ENCODE results near the gene IL1RAPL1.

IL1RAPL1 gene

GRCh38 chrX:29926659-29927058 is 1339.4 kb downstream of the IL1RAPL1 start:
- ATAC-seq: no peak
- TF ChIP-seq, protein P1, sequence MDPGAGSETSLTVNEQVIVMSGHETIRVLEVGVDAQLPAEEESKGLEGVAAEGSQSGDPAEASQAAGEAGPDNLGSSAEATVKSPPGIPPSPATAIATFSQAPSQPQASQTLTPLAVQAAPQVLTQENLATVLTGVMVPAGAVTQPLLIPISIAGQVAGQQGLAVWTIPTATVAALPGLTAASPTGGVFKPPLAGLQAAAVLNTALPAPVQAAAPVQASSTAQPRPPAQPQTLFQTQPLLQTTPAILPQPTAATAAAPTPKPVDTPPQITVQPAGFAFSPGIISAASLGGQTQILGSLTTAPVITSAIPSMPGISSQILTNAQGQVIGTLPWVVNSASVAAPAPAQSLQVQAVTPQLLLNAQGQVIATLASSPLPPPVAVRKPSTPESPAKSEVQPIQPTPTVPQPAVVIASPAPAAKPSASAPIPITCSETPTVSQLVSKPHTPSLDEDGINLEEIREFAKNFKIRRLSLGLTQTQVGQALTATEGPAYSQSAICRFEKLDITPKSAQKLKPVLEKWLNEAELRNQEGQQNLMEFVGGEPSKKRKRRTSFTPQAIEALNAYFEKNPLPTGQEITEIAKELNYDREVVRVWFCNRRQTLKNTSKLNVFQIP (CRISPR knock-in tag; IDR thresholded peaks at IDR 0.05; ENCODE audit: borderline replicate concordance, low read depth): no peak
- TF ChIP-seq, protein P2, sequence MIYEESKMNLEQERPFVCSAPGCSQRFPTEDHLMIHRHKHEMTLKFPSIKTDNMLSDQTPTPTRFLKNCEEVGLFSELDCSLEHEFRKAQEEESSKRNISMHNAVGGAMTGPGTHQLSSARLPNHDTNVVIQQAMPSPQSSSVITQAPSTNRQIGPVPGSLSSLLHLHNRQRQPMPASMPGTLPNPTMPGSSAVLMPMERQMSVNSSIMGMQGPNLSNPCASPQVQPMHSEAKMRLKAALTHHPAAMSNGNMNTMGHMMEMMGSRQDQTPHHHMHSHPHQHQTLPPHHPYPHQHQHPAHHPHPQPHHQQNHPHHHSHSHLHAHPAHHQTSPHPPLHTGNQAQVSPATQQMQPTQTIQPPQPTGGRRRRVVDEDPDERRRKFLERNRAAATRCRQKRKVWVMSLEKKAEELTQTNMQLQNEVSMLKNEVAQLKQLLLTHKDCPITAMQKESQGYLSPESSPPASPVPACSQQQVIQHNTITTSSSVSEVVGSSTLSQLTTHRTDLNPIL (CRISPR knock-in tag; IDR thresholded peaks at IDR 0.05; ENCODE audit: low read depth): no peak
- TF ChIP-seq ZNF70 (CRISPR knock-in tag; IDR thresholded peaks at IDR 0.05) (no peak), ESRRG (CRISPR knock-in tag; IDR thresholded peaks at IDR 0.05) (no peak), OSR1 (CRISPR knock-in tag; IDR thresholded peaks at IDR 0.05) (no peak), ZFP30 (CRISPR knock-in tag; IDR thresholded peaks at IDR 0.05) (no peak), ZC3H10 (CRISPR knock-in tag; IDR thresholded peaks at IDR 0.05) (no peak), TCF4 (CRISPR knock-in tag; IDR thresholded peaks at IDR 0.05; ENCODE audit: borderline replicate concordance) (no peak), TSHZ2 (CRISPR knock-in tag; IDR thresholded peaks at IDR 0.05) (no peak), GLIS3 (CRISPR knock-in tag; IDR thresholded peaks at IDR 0.05) (no peak), SNAI2 (CRISPR knock-in tag; IDR thresholded peaks at IDR 0.05) (no peak), ARNTL (CRISPR knock-in tag; IDR thresholded peaks at IDR 0.05; ENCODE audit: borderline replicate concordance, low read depth) (no peak), ISL1 (CRISPR knock-in tag; IDR thresholded peaks at IDR 0.05) (no peak), RARB (CRISPR knock-in tag; IDR thresholded peaks at IDR 0.05) (no peak)
- TF ChIP-seq, protein P3, sequence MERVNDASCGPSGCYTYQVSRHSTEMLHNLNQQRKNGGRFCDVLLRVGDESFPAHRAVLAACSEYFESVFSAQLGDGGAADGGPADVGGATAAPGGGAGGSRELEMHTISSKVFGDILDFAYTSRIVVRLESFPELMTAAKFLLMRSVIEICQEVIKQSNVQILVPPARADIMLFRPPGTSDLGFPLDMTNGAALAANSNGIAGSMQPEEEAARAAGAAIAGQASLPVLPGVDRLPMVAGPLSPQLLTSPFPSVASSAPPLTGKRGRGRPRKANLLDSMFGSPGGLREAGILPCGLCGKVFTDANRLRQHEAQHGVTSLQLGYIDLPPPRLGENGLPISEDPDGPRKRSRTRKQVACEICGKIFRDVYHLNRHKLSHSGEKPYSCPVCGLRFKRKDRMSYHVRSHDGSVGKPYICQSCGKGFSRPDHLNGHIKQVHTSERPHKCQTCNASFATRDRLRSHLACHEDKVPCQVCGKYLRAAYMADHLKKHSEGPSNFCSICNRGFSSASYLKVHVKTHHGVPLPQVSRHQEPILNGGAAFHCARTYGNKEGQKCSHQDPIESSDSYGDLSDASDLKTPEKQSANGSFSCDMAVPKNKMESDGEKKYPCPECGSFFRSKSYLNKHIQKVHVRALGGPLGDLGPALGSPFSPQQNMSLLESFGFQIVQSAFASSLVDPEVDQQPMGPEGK (CRISPR knock-in tag; IDR thresholded peaks at IDR 0.05; ENCODE audit: borderline replicate concordance): no peak
- TF ChIP-seq, protein P4, sequence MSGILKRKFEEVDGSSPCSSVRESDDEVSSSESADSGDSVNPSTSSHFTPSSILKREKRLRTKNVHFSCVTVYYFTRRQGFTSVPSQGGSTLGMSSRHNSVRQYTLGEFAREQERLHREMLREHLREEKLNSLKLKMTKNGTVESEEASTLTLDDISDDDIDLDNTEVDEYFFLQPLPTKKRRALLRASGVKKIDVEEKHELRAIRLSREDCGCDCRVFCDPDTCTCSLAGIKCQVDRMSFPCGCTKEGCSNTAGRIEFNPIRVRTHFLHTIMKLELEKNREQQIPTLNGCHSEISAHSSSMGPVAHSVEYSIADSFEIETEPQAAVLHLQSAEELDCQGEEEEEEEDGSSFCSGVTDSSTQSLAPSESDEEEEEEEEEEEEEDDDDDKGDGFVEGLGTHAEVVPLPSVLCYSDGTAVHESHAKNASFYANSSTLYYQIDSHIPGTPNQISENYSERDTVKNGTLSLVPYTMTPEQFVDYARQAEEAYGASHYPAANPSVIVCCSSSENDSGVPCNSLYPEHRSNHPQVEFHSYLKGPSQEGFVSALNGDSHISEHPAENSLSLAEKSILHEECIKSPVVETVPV (CRISPR knock-in tag; IDR thresholded peaks at IDR 0.05): no peak

- TF ChIP-seq ZFP3 (CRISPR knock-in tag; IDR thresholded peaks at IDR 0.05) (no peak), TOX (CRISPR knock-in tag; IDR thresholded peaks at IDR 0.05; ENCODE audit: borderline replicate concordance) (no peak), ARNTL (CRISPR knock-in tag; IDR thresholded peaks at IDR 0.05; ENCODE audit: borderline replicate concordance, low read depth) (no peak), OSR1 (CRISPR knock-in tag; IDR thresholded peaks at IDR 0.05) (no peak), ESRRG (CRISPR knock-in tag; IDR thresholded peaks at IDR 0.05) (no peak), ZNF8 (CRISPR knock-in tag; IDR thresholded peaks at IDR 0.05) (no peak), ZC3H10 (CRISPR knock-in tag; IDR thresholded peaks at IDR 0.05) (no peak)
- TF ChIP-seq, protein P2 (CRISPR knock-in tag; IDR thresholded peaks at IDR 0.05; ENCODE audit: low read depth): no peak
- ATAC-seq: no peak
Observed at GRCh38 chrX:29935455-29935854, 1348.2 kb downstream of the IL1RAPL1 start.

DNA sequence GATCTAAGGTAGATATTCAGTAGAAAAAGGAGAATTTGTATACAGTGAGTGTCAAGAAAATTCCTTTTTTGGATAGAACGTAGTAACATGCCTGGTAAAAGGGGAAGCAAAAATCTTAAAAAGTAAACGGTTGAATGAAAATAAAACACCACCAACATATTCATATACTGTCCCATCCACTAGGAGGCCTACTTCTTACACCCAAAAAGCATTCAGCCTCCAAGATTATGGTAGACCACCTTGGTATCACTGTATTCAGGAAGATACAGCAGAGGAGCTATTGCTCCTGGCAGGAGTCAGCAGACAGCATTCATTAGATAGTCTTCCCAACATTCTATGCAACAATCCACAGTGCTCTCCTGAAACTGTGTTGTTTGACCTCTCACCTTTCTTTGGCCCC is 1353.5 kb downstream of the IL1RAPL1 start:
- no peak for ATAC-seq
- TF ChIP-seq ESRRG (CRISPR knock-in tag; IDR thresholded peaks at IDR 0.05): no peak
- no peak for TF ChIP-seq TSHZ2 (CRISPR knock-in tag; IDR thresholded peaks at IDR 0.05)

All from SK-N-SH treated with all-trans-retinoic acid at 6 μM for 48 hours (cell line).